Activated CD8-positive, alpha-beta memory T cell treated with anti-CD3 and anti-CD28 coated beads, Interleukin-2, amount 50 U/mL, for 24 hours (primary cell): ENCODE data around the gene NECAP2.
"Not testable (repeated sequence)": the region's sequence is repeated elsewhere in the genome, so short reads cannot be mapped to it uniquely, and the experiment has no call there.

ENCODE experiments used
- DNase-seq: peaks from one replicate; pipeline ENCODE4 v3.0.0-alpha.2; 2020; ENCODE audit errors: extremely low read depth

The NECAP2 gene

GRCh38 chr1:16498047-16498446 is 57.5 kb downstream of the NECAP2 start:
- DNase-seq = not testable (repeated sequence)

DNA sequence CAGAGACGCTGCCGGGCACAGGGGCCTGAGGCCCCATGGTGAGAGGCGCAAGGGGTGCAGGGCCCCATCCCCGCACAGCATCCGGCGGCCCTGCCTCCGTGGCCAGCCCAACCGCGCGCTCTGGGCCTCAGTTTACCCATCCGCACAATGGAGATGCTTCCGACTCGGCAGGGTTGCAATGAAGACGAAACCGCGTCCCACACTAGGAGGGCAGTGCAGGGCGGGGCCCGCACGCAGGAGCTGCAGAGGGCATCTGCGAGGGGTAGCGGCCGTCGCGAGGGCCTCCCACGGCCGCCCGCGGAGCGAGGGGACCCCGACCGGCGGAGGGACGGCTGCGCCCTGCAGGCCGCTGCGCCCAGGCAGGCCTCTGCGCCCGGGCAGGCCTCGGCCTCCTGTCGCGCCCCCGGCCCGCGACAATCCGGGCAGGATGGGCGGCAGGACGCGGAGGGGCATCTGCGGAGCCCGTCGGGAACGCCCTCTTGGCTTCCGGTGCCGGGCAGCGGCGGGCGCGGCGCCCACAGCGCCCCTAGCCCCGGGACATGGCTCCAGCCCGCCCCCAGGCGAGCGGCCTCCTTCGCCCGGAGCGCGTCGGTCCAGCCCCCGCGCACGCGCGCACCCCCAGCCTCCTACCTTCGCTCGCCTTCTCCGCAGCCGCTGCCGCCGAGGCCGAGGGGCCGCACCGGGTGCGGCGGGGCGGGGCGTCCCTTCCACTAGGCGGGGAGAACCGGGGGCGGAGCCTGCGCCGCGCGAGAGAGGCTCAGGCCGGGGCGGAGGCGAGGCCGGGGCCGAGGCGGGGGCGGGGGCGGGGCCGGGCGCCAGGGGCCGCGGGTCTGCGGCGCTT is 58.3 kb downstream of the NECAP2 start:
- peak; percentile 44 for DNase-seq

DNA sequence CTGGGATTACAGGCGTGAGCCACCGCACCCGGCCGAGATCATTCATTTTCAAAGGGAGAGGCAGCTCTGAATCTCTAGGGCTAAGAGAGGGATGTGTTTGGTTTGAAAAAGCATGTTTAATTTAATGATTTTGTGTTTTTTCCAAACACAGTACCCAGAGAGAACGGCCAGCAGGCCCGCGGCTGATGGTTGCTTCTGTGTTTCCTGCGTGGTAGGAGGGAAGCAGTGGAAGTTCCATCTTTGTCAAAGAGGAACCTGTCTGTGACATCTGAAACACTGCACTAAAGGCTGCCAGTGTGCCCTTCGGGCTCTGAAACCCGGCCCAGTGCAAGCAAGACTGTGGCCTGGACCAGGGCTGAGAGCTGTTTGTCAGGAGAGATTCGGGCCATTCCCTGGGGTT is 59.9 kb downstream of the NECAP2 start:
- DNase-seq = not testable (repeated sequence)

GRCh38 chr1:16500975-16501374 is 60.5 kb downstream of the NECAP2 start:
- not testable (repeated sequence) for DNase-seq

DNA sequence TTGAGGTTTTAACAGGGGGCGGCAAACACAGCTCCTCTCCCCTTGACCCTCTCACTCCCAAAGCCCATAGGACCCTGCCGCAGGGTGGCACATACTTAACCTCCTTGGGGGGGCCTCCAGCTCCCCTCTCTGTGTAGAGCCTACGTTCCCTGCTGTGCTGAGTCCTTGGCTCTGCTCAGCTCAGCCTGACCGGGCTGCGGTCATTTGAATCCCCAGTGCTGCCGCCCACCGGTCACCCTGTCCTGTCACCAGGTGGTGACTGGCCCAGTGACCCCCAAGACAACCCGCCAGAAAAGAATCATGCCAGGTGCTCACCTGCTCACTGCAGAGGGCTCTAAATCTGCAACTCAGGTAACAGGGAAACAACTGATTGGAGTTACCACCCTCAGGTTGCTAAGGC is 60.9 kb downstream of the NECAP2 start:
- not testable (repeated sequence) for DNase-seq

DNA sequence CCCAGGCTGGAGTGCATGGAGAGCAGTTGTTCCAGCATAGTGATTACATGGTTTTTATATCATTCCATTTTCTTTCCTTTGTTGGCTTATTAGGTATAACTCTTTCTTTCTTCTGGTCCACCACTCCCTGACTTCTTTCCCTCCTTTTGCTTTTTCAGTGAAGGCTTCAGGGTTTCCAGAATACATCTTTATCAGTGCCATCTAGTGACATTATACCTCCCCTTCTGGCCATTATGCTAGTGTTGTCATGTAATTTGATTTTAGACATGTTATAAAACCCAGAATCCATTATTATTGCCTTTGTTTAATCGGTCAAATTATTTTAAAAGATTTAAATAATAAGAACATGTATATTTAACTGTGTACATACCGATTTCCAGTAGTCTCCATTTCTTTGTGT is 63.0 kb downstream of the NECAP2 start:
- DNase-seq = no peak

- not testable (repeated sequence) for DNase-seq
Measured at GRCh38 chr1:16505870-16506269, 65.3 kb downstream of the NECAP2 start.

DNA sequence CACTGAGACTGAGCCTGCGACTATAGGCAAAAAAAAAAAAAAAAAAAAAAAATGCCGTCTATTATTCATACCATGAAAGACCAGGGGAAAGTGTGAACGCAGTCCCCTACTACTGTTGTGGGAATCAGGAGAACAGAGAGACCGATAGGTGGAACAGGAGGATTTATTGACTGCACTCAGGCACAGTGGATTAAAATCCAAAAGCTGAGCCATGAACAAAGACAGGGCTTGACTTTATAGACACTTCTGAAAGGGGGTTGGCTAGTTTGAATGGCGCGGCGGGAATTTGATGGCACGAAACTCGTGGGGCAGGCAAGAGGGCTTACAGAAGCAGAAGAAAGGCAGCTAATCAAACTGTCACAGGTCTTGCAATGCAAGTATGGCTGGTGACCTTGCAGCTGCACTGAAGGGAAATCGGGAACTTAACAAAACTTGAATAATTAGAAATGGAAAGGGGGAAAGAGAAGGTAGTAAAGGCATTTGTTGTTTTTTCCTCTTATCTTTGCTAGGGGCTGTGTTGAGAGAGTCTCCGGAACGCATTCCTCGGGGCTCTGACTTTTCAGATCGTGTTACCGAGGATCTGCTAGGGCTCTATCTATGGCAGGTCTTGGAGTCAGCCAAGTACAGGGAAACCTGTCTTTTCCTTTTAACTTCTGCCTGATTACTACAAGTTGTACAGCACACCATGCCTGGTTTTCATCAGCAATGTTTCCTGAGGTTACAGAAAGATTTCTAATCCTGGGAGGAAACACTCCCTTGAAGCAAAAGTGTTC is 66.0 kb downstream of the NECAP2 start:
- DNase-seq = not testable (repeated sequence)

DNA sequence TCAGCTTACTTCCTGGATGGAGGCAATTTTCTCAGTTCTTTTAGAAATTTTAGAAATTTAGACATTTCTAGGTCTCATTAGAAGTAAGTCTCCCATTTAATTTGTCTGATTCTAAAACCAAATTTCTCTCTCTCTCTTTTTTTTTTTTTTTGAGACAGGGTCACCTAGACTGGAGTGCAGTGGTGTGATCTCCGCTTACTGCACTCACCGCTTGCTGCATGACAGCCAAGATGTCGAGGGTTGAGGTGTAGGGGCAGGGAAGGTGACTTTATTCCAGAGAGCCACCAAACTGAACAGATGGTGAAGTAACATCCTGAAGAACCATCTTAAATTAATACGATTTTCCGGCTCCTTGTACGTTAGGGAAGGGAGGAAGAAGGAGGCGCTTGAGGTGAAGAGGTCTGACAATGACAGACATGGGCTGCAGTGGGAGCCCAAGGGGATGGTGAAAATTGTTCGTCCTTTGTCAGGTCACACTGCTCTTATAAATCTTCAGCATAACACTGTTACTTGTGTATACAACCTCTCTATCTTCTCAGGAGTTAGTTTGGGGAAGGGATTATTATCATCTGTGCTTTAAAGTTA is 68.4 kb downstream of the NECAP2 start:
- not testable (repeated sequence) for DNase-seq
